ENCODE results near the gene HOXB1.

HOXB1 gene

DNA sequence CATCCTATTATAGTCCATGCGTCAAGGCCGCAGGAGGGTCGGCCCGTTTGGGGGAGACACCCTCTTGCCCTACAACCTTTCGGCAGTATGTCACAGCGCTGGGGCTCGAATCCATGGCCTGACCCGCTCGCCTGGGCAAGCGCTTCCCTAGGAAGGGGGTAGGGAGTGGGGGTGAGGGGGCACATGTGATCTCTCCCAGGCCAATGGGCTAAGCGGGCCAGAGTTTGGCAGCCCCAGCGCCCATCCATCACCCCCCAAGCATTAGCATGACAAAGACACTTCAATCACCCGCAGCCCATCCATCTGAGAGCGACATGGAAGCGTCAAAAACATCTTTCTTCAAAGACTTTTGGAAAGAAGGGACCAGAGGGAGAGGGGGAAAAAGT, at the start of gene HOXB1:
Gene HOXB1 (minus strand): TSS at position 125 of the 386 bp plus-strand sequence. CDS start 107 bp downstream, at position 18.
- no peak for DNase-seq

GRCh38 chr17:48579760-48580554, 49.1 kb upstream of the HOXB1 start:
- no peak for DNase-seq

DNA sequence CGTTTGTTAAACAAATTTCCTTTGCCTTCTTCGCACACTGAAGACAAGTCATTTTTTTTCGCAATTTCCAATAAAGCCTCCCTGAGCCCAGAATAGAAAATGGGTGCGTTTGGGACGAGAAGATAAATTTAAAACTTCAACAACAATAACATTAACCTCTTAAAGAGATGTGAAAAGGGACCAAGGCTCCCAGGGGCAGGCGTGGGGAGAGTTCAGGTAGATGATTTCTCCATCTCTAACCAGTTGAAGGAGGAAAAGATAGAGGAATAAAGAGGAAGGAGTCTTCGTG, 48.6 kb upstream of the HOXB1 start:
- DNase-seq = no peak

- no peak for DNase-seq
Measured at GRCh38 chr17:48578616-48579470, 48.0 kb upstream of the HOXB1 start.

- DNase-seq = peak; percentile 62
Measured at GRCh38 chr17:48577946-48578615, 47.3 kb upstream of the HOXB1 start, which contains the start of gene HOXB4. Gene HOXB4 (minus strand): TSS chr17:48578350. CDS start chr17:48578319, 31 bp downstream.

DNA sequence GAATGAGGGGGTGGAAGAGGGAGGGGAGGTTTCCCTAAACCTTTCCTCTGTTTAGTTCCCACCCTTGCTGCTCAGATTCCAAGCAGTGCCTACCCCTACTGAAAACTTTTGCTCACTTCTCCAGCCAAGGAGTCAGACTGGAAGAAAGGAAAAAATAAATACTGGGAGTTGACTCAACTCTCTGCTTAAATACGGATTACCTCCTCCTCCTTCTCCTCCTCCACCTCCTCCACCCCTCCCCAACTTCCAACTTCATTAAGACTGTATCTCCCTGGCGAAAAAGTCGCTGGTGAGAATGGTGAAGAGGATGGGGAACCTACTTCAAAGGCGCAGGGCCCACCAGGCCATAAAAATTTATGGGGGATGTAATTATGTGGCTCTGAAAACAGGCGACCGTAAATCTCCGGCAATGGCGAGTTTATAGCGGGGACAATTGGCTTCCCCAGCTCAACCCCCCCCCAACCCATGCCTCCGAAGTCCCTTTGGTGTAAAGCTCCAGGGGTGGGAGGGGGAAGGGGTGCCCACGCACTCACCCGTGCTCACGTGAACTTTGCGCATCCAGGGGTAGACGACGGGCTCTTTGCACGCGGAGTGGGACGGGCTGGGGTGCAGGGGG, 46.6 kb upstream of the HOXB1 start:
- no peak for DNase-seq

DNA sequence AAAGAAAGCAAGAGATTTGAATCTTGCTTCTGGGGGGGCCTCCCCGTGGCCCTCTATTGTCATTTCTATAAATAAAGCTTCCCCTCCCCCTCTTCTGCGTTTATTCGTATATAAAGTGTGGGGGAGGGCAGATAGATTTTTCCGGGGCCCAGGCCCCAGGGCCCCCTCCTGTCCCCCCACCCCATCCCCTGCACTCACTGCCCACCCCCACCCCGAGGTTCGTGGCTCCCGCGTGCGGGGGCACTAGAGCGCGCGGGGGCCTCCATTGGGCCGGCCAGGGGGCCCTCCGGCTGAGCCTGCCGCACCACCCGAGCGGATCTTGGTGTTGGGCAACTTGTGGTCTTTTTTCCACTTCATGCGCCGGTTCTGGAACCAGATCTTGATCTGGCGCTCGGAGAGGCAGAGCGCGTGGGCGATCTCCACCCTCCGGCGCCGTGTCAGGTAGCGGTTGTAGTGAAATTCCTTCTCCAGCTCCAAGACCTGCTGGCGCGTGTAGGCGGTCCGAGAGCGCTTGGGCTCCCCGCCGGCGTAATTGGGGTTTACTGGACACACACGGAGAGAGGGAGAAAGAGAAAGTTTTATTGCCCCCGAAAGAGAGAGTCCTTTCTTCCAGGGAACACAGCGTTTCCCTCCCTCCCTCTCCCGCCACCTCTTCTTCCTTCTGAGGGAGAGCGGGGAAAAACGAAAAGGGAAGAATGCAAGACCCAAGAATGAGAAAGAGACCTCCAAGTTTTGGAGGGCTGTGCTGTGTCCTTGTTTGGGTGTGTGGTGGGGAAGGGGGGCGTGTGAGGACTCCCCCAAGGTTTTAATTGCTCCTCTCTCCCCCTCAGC, 45.9 kb upstream of the HOXB1 start:
- DNase-seq = no peak

DNA sequence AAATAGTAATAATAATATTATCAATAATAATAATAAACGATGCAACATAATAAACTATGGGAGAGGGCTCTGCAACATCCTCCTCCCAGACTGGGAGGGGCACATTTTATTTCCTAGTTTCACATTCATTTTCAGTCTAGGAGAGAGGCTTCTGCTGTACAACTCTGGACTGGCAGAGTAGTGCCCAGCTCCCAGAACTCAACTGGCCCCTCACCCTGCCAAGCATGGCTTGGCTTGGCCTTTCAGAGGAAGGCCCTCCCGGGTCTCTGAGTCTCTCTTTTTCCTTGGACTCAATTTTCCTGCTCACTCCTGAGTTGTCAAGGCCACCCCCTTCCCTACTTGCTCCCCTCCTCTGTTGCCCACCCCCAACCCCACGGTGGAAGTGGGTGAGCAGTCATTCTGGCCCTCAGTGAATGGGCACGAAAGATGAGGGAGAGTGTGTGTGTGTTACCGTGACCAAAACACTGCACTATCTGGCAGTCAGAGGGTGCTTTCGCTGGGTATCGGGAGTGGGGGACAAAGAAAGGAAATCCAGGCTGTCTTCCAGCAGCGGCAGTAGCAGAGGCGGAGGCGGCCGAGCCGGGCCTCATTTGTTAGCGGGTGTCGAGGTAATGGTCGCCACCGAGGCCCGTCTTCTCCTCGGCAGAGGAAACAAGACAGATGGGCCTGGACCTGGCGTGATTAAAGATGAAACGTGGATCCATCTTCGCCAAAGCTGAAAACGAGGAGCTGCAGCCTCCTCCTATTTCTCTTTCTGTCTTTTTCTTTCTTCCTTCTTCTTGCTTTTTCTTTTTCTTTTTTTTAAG, 45.1 kb upstream of the HOXB1 start:
- no peak for DNase-seq

DNA sequence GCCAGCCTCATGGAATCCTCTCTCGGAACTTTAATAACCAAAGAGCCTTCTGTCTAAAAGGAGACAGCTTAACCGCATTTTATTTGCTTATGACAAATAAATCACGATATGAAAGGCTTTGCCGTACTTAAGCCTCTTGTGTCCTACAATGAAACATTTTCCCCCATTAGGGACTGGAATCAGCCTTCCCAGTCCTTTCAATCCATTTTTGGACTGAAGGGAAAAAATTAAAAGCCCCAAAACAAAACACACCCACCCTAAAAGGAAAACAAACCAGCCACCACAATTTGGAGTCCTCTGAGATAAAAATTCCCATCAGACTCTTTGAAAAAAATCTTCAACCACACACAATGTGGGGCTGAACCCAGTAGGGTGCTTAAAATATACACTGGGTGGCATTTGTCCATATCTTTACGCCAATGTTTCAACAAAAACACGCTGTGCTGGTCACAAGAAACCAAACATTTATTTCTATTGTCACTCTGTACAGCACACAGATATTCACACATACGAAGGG, 44.3 kb upstream of the HOXB1 start:
- DNase-seq = no peak

GRCh38 chr17:48574505-48575065, 43.8 kb upstream of the HOXB1 start:
- DNase-seq = no peak

GRCh38 chr17:48571826-48572417, 41.1 kb upstream of the HOXB1 start:
- no peak for DNase-seq

GRCh38 chr17:48571024-48571818, 40.4 kb upstream of the HOXB1 start:
- DNase-seq = no peak

GRCh38 chr17:48570325-48571023, 39.7 kb upstream of the HOXB1 start:
- no peak for DNase-seq

- DNase-seq = no peak
Measured at GRCh38 chr17:48569674-48570324, 39.0 kb upstream of the HOXB1 start.

GRCh38 chr17:48569240-48569582, 38.4 kb upstream of the HOXB1 start:
- DNase-seq = no peak

DNA sequence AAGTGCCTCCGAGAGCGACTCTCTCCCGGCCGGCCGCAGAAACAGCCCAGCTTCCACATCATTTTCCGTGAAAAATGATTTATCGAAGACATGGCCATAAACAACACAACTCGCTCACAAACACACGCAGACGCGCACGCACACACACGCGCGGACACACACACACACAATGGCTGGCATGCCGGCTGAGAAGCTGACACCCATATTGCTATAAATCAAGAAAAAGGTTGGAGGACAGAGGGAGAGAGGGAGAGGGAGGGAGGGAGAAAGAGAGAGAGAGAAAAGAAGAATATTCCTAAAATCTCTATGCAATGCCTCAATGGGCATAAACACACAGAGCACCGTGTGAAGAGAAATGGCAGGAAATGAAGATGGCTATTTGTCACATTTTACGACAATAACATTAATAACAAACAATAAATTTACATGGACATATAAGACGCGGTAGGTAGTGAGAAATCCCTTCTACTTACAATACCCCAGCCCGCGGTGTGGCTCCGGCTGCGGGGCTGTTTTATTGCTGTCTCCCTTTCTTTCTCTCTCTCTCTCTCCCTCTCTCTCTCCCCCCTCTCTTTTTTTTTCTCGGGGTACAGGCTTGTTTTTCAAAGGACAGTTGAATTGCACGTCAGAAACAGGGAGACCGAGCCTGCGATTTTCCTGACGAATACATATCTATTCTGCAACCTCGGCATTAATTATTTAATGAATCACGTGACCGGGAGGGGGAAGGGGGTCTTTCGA, 37.9 kb upstream of the HOXB1 start:
- no peak for DNase-seq

GRCh38 chr17:48567646-48568354, 37.0 kb upstream of the HOXB1 start:
- no peak for DNase-seq
